Ishikawa (cell line): ENCODE data around the gene CDKN3.

Source experiments
- TF ChIP-seq, protein P1 (sequence below): IDR thresholded peaks from 2 replicates; pipeline ENCODE4 v1.6.1; 2012
- TF ChIP-seq, protein P2 (sequence below): IDR thresholded peaks from 2 replicates; pipeline ENCODE4 v1.6.1; 2012; ENCODE audit warnings: low read depth, mild to moderate bottlenecking

GRCh38 chr14:54383835-54384234 is 13.0 kb upstream of the CDKN3 start:
- TF ChIP-seq, protein P1, sequence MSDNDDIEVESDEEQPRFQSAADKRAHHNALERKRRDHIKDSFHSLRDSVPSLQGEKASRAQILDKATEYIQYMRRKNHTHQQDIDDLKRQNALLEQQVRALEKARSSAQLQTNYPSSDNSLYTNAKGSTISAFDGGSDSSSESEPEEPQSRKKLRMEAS: no peak
- TF ChIP-seq, protein P2, sequence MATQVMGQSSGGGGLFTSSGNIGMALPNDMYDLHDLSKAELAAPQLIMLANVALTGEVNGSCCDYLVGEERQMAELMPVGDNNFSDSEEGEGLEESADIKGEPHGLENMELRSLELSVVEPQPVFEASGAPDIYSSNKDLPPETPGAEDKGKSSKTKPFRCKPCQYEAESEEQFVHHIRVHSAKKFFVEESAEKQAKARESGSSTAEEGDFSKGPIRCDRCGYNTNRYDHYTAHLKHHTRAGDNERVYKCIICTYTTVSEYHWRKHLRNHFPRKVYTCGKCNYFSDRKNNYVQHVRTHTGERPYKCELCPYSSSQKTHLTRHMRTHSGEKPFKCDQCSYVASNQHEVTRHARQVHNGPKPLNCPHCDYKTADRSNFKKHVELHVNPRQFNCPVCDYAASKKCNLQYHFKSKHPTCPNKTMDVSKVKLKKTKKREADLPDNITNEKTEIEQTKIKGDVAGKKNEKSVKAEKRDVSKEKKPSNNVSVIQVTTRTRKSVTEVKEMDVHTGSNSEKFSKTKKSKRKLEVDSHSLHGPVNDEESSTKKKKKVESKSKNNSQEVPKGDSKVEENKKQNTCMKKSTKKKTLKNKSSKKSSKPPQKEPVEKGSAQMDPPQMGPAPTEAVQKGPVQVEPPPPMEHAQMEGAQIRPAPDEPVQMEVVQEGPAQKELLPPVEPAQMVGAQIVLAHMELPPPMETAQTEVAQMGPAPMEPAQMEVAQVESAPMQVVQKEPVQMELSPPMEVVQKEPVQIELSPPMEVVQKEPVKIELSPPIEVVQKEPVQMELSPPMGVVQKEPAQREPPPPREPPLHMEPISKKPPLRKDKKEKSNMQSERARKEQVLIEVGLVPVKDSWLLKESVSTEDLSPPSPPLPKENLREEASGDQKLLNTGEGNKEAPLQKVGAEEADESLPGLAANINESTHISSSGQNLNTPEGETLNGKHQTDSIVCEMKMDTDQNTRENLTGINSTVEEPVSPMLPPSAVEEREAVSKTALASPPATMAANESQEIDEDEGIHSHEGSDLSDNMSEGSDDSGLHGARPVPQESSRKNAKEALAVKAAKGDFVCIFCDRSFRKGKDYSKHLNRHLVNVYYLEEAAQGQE: no peak
